Effector memory CD4-positive, alpha-beta T cell (primary cell): ENCODE data around the gene NAT10.

Source experiments
- DNase-seq, 3 donors: peaks; one replicate each; pipeline ENCODE4 v3.0.0-alpha.2; 2020
- H3K27ac ChIP-seq: 2 replicates; pipeline ENCODE4 v1.7.0; 2013; ENCODE audit warnings: mild to moderate bottlenecking, low read length, moderate library complexity; ENCODE audit not compliant: insufficient read depth, poor library complexity, severe bottlenecking
- H3K27me3 ChIP-seq: replicated peaks from 2 replicates; pipeline ENCODE4 v1.7.0; 2013; ENCODE audit warnings: mild to moderate bottlenecking, low read length; ENCODE audit not compliant: insufficient read depth, control insufficient read depth, poor library complexity, severe bottlenecking
- H3K36me3 ChIP-seq: 2 replicates; pipeline ENCODE4 v1.7.0; 2013; ENCODE audit warnings: mild to moderate bottlenecking, low read length, moderate library complexity; ENCODE audit not compliant: control insufficient read depth, insufficient read depth
- H3K4me1 ChIP-seq: 2 replicates; pipeline ENCODE4 v1.7.0; 2013; ENCODE audit warnings: low read length, mild to moderate bottlenecking; ENCODE audit not compliant: control insufficient read depth, insufficient read depth, poor library complexity, severe bottlenecking
- H3K4me3 ChIP-seq: 2 replicates; pipeline ENCODE4 v1.7.0; 2013; ENCODE audit warnings: low read length, low read depth, mild to moderate bottlenecking; ENCODE audit not compliant: insufficient read depth, poor library complexity, severe bottlenecking
- H3K9me3 ChIP-seq: 2 replicates; pipeline ENCODE4 v1.7.0; 2013; ENCODE audit warnings: mild to moderate bottlenecking, low read length, moderate library complexity; ENCODE audit not compliant: control insufficient read depth

Gene NAT10

DNA sequence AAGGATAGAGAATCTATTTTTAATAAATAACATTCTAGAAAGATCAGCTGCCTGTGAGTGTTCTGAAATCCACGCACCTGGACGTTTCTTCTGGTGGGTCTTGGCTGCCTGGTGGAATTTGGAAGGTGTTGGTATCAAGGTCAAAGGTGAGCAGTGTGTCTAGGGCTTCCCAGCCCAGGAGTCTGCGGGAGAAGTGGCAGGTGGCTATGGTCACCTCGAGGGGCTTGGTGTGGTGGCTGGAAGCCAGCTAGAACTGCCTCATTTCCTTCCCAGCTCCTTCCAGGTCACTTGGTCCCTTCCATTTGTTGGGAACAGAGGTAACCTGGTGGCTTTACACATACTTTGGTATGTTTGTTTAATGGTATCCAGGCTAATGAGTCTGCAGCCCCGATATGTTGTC, 41.4 kb downstream of the NAT10 start:
- Histone ChIP-seq H3K4me3 (no peak overlapping the region), H3K4me1 (no peaks in the 10 kb centered on the region), H3K27me3 (no peaks in the 10 kb centered on the region), H3K27ac (no peak overlapping the region), H3K36me3 (peaks cover 83% of the 10 kb centered on the region), H3K9me3 (no peaks in the 10 kb centered on the region)
- no peak for DNase-seq

DNA sequence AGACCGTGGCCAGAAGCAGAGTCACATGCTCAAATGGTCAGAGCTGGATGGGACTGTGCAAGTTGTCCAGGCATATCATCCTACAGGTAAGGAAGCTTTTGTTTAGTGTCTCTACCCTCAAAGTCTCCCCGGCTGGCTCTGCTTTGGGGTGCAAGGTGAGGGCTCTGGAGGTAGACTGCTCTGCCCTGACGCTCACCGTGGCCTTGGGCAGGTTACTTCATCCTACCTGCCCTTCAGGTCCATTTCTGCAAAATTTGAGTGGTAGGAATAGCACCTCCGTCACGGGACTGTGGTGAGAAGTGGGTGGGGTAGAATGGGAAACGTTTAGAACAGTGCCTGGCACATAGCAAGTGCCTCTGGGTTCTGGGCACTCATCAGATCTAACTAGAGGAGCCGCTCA, 42.2 kb downstream of the NAT10 start:
- DNase-seq = no peak
- Histone ChIP-seq H3K27me3 (no peaks in the 10 kb centered on the region), H3K36me3 (peaks cover 76% of the 10 kb centered on the region), H3K9me3 (no peaks in the 10 kb centered on the region), H3K4me1 (no peaks in the 10 kb centered on the region), H3K27ac (no peak overlapping the region), H3K4me3 (no peak overlapping the region)

DNA sequence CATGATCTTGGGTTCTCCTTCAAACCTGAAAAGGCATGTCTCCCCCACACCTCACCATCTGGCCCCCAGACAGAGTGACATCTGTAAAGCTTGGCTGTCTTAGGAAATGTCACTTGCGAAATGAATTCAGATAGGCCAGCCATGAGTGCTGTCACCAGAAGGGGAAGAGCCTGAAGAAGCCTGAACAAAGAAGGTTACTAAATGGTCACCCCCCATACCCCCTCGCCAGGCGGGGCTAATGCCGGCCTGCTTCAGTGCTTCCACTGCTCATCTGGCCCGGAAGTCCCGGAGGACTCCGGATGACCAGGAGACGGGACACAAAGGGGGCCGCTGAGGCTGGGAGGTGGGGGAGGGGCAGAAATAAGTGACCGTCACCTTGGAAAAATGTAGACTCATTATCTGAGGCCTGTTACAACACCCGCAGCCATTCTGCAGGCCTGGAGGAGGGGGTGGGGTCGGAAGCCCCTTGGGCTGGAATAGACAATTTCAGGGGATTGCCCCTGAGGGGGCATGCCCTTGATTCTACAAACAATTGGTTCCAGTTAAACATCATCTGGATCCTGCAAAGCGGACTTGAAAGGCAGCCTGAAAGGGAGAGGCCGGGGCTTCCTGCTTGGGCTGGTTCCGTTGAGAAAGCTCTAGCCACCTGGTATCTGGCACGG, 43.2 kb downstream of the NAT10 start:
- Histone ChIP-seq H3K4me1 (no peaks in the 10 kb centered on the region), H3K27ac (no peak overlapping the region), H3K27me3 (no peaks in the 10 kb centered on the region), H3K36me3 (peaks cover 66% of the 10 kb centered on the region), H3K9me3 (no peaks in the 10 kb centered on the region), H3K4me3 (no peak overlapping the region)
- no peak for DNase-seq

DNA sequence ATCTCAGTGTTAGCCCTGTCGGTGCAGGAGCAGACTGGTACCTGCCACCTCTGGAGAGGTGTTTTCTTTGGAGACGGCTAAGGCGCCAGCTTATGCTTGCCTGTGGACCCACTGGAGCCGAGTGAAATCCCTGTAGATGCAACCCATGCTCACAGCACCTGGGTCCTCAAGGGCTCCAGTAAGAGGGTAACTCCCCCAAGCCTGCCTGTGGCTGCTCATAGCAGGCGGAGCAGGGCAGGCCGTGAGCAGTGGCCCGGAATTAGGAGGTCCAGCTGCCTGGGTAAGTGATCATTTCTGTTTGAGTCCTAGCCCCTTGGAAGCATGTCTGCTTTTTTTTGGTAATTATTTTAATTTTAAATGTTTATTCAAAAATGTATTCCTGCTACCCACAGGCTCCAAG, 43.8 kb downstream of the NAT10 start:
- no peak overlapping the region for H3K27ac ChIP-seq
- no peaks in the 10 kb centered on the region for H3K4me1 ChIP-seq
- H3K27me3 ChIP-seq = no peaks in the 10 kb centered on the region
- no peaks in the 10 kb centered on the region for H3K9me3 ChIP-seq
- H3K4me3 ChIP-seq = no peak overlapping the region
- no peak for DNase-seq
- H3K36me3 ChIP-seq = peaks cover 60% of the 10 kb centered on the region

DNA sequence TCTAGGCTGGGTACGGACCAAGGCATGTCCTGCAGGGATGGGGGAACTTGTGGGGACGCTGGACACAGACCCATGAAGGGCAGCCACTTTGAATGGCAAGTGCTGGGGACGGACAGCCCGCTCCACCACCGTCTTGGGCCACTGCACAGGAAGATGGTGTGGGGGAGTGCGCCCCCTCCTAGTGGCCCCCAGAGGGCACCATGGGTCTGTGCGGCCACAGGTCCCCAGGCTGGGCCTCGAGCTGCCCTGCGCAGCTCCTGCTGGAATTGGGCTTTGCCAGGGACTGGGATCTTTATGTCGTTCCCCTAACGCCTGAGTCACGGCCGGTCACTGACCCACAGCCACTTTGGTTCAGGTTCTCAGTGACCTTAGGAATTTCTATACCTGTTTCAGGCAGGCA, 44.4 kb downstream of the NAT10 start:
- no peak for DNase-seq
- no peak overlapping the region for H3K27ac ChIP-seq
- no peaks in the 10 kb centered on the region for H3K4me1 ChIP-seq
- no peak overlapping the region for H3K4me3 ChIP-seq
- H3K9me3 ChIP-seq = no peaks in the 10 kb centered on the region
- H3K27me3 ChIP-seq = no peaks in the 10 kb centered on the region
- peaks cover 55% of the 10 kb centered on the region for H3K36me3 ChIP-seq

DNA sequence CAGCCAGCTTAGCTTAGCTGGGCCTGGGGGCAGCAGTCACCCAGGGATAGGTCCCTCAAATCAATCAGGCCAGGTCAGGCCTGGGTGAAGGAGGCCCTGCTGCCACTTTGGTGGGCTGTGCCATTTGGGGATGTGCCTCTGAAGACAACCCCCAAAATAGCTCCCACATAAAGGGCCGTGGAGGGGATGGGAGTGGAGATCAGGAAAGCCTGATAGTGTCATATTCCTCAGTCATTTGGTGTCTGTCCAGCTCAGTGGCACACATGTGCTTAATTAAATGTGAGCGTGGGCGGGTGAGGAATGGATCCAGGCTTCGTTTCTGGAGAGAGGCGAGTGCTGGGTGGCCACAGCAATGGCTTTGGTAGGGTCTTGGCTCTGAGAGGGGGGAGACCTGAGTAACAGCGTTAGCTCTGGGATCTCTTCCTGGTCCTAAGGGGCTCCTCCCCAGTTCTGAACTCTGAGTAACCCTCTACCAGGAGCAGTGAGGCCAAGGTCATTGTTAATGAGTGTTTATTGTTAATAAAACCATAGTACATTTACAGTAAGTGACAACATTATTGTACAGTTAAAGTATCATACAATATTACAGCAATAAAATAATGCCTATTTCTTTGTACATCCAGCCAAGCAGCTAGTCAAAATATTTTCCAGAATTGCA, 45.2 kb downstream of the NAT10 start:
- no peaks in the 10 kb centered on the region for H3K27me3 ChIP-seq
- H3K4me1 ChIP-seq = no peaks in the 10 kb centered on the region
- no peak for DNase-seq
- H3K9me3 ChIP-seq = no peaks in the 10 kb centered on the region
- H3K36me3 ChIP-seq = peaks cover 47% of the 10 kb centered on the region
- no peak overlapping the region for H3K27ac ChIP-seq
- H3K4me3 ChIP-seq = no peak overlapping the region

DNA sequence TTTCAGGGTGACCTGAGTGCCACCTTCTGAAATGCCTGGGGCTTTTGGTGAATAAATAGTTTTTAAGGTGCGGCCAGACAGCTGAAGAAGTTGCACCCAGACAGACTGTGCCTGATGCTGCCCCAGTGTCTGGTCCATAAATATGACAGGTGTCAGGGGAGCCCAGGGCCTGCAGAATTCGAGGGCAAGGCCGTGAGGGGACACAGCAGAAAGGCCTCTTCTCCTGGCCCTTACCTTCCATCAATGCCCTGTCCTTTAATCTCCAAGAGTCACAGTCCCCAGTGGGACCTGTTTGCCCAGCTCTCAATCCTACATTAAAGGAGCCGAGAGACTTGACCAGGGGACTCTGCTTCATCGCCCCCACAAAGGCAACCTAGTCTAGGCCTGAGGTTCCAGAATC, 45.7 kb downstream of the NAT10 start:
- H3K27ac ChIP-seq = no peak overlapping the region
- H3K4me1 ChIP-seq = no peaks in the 10 kb centered on the region
- H3K9me3 ChIP-seq = no peaks in the 10 kb centered on the region
- no peak for DNase-seq
- peaks cover 42% of the 10 kb centered on the region for H3K36me3 ChIP-seq
- no peaks in the 10 kb centered on the region for H3K27me3 ChIP-seq
- no peak overlapping the region for H3K4me3 ChIP-seq

DNA sequence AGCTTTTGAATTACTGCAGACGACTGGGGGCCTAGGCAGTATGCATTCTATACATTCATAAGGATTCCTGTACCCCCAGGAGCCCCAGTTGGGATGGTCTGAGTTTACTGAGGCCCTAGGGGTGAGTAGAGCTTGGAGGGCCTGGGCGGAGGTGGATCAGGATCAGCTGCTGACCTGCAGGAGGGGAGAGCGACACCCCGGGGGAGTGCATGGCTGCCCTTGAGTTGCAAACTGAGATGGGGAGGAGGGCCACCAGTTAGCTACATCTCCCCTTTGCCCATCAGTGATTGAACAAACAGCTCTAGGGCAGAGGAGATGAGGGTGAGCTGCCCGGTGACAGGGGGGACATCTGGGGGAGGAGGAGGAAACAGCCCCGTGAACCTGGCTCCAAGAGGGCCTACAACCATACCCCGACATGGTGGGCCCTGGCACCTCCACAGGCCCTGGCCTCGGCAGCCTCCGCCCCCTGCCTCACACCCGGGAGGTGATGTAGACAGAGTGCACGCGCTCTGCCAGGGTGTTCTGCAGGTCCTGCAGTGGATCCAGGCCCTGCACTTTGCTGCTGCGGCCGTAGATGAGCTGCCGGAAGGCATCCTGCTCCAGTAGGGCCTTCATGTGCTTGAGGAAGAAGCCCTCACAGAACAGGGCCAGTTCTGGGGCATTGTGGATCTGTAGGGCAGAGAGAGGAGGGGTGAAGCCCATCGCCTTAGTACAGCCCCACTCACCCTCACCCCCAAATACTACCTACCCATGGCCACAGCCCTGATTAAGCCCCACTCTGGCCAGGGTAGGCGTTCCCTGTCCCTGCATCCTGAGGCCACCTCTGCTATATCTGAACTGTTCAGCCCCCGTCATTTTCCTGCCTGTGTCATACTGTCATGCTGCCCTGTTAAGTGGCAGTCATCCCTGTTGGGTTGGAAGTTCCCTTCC, 46.8 kb downstream of the NAT10 start:
- H3K36me3 ChIP-seq = peaks cover 31% of the 10 kb centered on the region

DNA sequence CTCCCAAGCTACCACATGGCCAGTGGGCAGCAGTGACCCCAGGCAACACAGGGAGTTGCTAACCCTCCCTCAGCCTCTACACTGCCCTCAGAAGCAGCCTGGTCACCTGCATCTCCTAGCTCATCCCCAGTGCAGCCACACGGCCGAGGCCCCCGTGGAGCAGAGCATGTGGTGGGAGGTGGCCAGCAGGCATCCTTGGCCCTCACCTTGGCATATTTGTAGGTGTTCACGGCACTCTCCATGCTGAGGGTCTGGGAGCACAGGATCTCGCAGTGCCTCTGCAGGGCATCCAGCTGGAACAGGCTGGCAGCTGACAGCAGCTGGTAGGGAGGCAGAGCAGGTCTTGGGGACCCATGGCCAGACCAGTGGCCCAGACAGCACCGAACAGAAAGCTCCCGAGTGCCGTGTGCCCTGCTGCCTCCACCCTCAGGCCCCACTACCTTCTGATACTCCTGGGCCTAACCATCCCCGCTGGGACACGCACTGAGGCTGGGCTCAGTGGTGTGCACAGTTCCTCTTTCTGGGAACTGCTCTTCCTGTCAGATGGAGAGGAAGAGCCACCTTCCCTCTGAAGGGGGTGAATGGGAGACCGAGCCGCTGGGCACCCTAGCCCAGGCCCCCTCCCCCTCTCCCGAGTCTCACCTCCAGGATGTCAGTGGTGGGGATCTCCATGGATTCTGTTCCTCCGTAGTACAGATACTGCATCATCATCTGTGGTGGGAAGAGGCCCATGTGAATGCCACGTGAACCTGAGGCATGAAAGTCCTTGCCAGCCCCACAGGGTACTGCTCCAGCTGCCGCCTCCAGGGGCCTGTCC, 48.8 kb downstream of the NAT10 start:
- H3K36me3 ChIP-seq = peaks cover 11% of the 10 kb centered on the region

More for the DNA sequence above, 46.8 kb downstream of the NAT10 start:
- DNase-seq = no peak
- no peaks in the 10 kb centered on the region for H3K4me1 ChIP-seq
- H3K9me3 ChIP-seq = no peaks in the 10 kb centered on the region
- H3K27ac ChIP-seq = no peak overlapping the region
- H3K27me3 ChIP-seq = no peaks in the 10 kb centered on the region
- no peak overlapping the region for H3K4me3 ChIP-seq

More for the DNA sequence above, 48.8 kb downstream of the NAT10 start:
- Histone ChIP-seq H3K27me3 (no peaks in the 10 kb centered on the region), H3K4me3 (no peak overlapping the region), H3K9me3 (no peaks in the 10 kb centered on the region), H3K27ac (no peak overlapping the region), H3K4me1 (no peaks in the 10 kb centered on the region)
- no peak for DNase-seq
